K562 (cell line): ENCODE results near the gene METTL25B. TPM values are rescaled to one million over a fixed set of nuclear protein-coding genes. Genes with fewer than 3 reads are reported as not detected.

ENCODE experiments used
- ATAC-seq: fragments of 200-7000 bp; cut with Tn5 transposase; 3 replicates; pipeline ENCODE4 v1.9.1; 2020; ENCODE audit warnings: moderate library complexity
- BruUV-seq: library from RNA; stranded (reverse); fragments of 400-500 nt; replicated peaks from 2 replicates; lab custom pipeline; 2021; lab: Mats Ljungman, UMichigan
- CTCF ChIA-PET: fragments of 300-600 bp; formaldehyde crosslinking; extraction: SDS; loops from one replicate; lab custom pipeline; 2021; ENCODE audit warnings: low intra/inter-chr PET ratio; lab: Yijun Ruan, JAX
- POLR2A ChIA-PET: fragments of 300-600, 350-650 bp; sonication (Branson Sonifier 250); formaldehyde crosslinking; extraction: SDS; loops from one replicate; lab custom pipeline; 2021; ENCODE audit warnings: antibody characterized with exemption, inconsistent platforms; lab: Yijun Ruan, JAX
- DNase-seq, 4 experiments: peaks; one replicate each; pipeline versions ENCODE4 v3.0.0 to v3.0.0-alpha.2; 2011 to 2018; ENCODE audit warnings: low spot score in 3 of 4, mixed read lengths in 3 of 4; ENCODE audit errors: extremely low read depth in 1 of 4
- FAIRE-seq: peaks from 2 replicates; lab custom pipeline; 2011; peaks lifted over from hg19 to GRCh38; lab: Jason Lieb, UNC
- H2AFZ ChIP-seq: 2 replicates; pipeline ENCODE4 v1.6.0; 2011; ENCODE audit warnings: low read depth, low read length, control low read depth, inconsistent platforms
- H3K27ac ChIP-seq: fragments of 200-600 bp; 3 replicates; pipeline ENCODE4 v1.8.0; 2011; ENCODE audit warnings: low read depth, mild to moderate bottlenecking, control low read depth, inconsistent platforms, low read length, moderate library complexity, mixed read lengths; ENCODE audit errors: extremely low read depth
- H3K27me3 ChIP-seq, 2 experiments: fragments of 300-600 bp in 1 of 2; 2 replicates in 1 of 2; 3 replicates in 1 of 2; pipeline versions ENCODE4 v1.6.0 to v1.8.0; 2011; ENCODE audit warnings: inconsistent platforms in 2 of 2, low read length in 2 of 2, mild to moderate bottlenecking in 1 of 2, mixed read lengths in 1 of 2, moderate library complexity in 1 of 2; ENCODE audit not compliant: control insufficient read depth in 2 of 2, insufficient read depth in 2 of 2
- H3K36me3 ChIP-seq: fragments of 300-600 bp; 3 replicates; pipeline ENCODE4 v1.8.0; 2011; ENCODE audit warnings: mild to moderate bottlenecking, low read length, inconsistent platforms; ENCODE audit not compliant: control insufficient read depth, insufficient read depth
- H3K4me1 ChIP-seq, 2 experiments: fragments of 200-600 bp in 1 of 2; replicated peaks in 1 of 2; 2 replicates in 1 of 2; 3 replicates in 1 of 2; pipeline versions ENCODE4 v1.5.1 to v1.8.0; 2011; ENCODE audit warnings: inconsistent platforms in 2 of 2, low read length in 2 of 2, mild to moderate bottlenecking in 1 of 2, mixed read lengths in 1 of 2, moderate library complexity in 1 of 2; ENCODE audit not compliant: control insufficient read depth in 2 of 2, insufficient read depth in 2 of 2
- H3K4me2 ChIP-seq: 2 replicates; pipeline ENCODE4 v1.6.1; 2011; ENCODE audit warnings: low read length, control low read depth, inconsistent platforms, mixed read lengths; ENCODE audit not compliant: insufficient read depth
- H3K4me3 ChIP-seq: fragments of 200-600 bp; sonication (generic), shearing (Covaris generic); 2 replicates; pipeline ENCODE4 v1.5.1; 2016; ENCODE audit warnings: control low read depth, inconsistent platforms
- H3K79me2 ChIP-seq: fragments of 200-600 bp; 3 replicates; pipeline ENCODE4 v1.8.0; 2011; ENCODE audit warnings: low read length, inconsistent platforms; ENCODE audit not compliant: control insufficient read depth, insufficient read depth
- H3K9ac ChIP-seq, 2 experiments: 2 replicates each; pipeline versions ENCODE4 v1.6.0 to v1.6.1; 2011; ENCODE audit warnings: low read depth in 2 of 2, low read length in 2 of 2, control low read depth in 1 of 2, inconsistent platforms in 1 of 2, mild to moderate bottlenecking in 1 of 2, mixed read lengths in 1 of 2; ENCODE audit not compliant: insufficient read depth in 1 of 2
- H3K9me1 ChIP-seq: one replicate; pipeline ENCODE4 v1.6.0; 2011; ENCODE audit warnings: inconsistent platforms, mild to moderate bottlenecking, low read length, moderate library complexity; ENCODE audit not compliant: control insufficient read depth, insufficient read depth
- H3K9me3 ChIP-seq: replicated peaks from 2 replicates; pipeline ENCODE4 v1.5.1; 2011; ENCODE audit warnings: low read depth, low read length, inconsistent platforms; ENCODE audit not compliant: control insufficient read depth, insufficient read depth
- H4K20me1 ChIP-seq: replicated peaks from 2 replicates; pipeline ENCODE4 v1.6.1; 2011; ENCODE audit warnings: low read length, inconsistent platforms, mixed read lengths; ENCODE audit not compliant: control insufficient read depth, insufficient read depth
- DMBX1 ChIP-seq: fragments of 250-450 bp; sonication (Bioruptor Pico); IDR thresholded peaks from 2 replicates; pipeline ENCODE4 v1.8.0; 2022; ENCODE audit warnings: inconsistent platforms, mild to moderate bottlenecking, moderate library complexity, borderline replicate concordance
- E2F3 ChIP-seq: fragments of 250-450 bp; sonication (Bioruptor Pico); IDR thresholded peaks from 2 replicates; pipeline ENCODE4 v1.4.0; 2020; ENCODE audit warnings: mild to moderate bottlenecking
- HMBOX1 ChIP-seq: sonication (generic); IDR thresholded peaks from 2 replicates; pipeline ENCODE4 v1.6.1; 2016
- NFIC ChIP-seq: fragments of 450-650 bp; IDR thresholded peaks from 2 replicates; pipeline ENCODE4 v1.6.1; 2017; ENCODE audit warnings: mild to moderate bottlenecking, inconsistent platforms
- SAP30 ChIP-seq: fragments of 200-600 bp; sonication (generic); IDR thresholded peaks from 2 replicates; pipeline ENCODE4 v1.6.1; 2012; ENCODE audit warnings: borderline replicate concordance, low read depth, mild to moderate bottlenecking, moderate library complexity, low read length, control low read depth, inconsistent platforms; ENCODE audit not compliant: insufficient read depth, poor library complexity, severe bottlenecking
- SRSF9 ChIP-seq: fragments of 200-400 bp; formaldehyde crosslinking; IDR thresholded peaks from 2 replicates; pipeline ENCODE4 v1.6.1; 2017; ENCODE audit warnings: low read depth, low read length, borderline replicate concordance
- TAL1 ChIP-seq: fragments of 450-650 bp; IDR thresholded peaks from 2 replicates; pipeline ENCODE4 v1.6.1; 2016; ENCODE audit warnings: mild to moderate bottlenecking
- THAP12 ChIP-seq: fragments of 250-450 bp; sonication (Bioruptor Pico); IDR thresholded peaks from 2 replicates; pipeline ENCODE4 v1.9.0; 2021; ENCODE audit warnings: mild to moderate bottlenecking, inconsistent platforms
- ZC3H4 ChIP-seq: sonication (generic); formaldehyde crosslinking; IDR thresholded peaks from 2 replicates; pipeline ENCODE4 v1.9.0; 2021; ENCODE audit warnings: missing genetic modification reagents, borderline replicate concordance
- ZC3H8 ChIP-seq: fragments of 450-650 bp; IDR thresholded peaks from 2 replicates; pipeline ENCODE4 v1.6.1; 2017
- ZNF511 ChIP-seq: sonication (generic); formaldehyde crosslinking; IDR thresholded peaks from 2 replicates; pipeline ENCODE4 v1.8.0; 2022; ENCODE audit warnings: mild to moderate bottlenecking, missing genetic modification reagents
- WGBS: fragments of 100-300 bp; shearing (Covaris generic); methylation state at CpG from one replicate; pipeline ENCODE4 v1.1.6; 2016; ENCODE audit warnings: low coverage, mixed read lengths; ENCODE audit not compliant: insufficient coverage; ENCODE audit errors: missing lambda C conversion rate; 5-methylcytosine and 5-hydroxymethylcytosine counted together
- in situ Hi-C: fragments of 300-500 bp; cut with MboI; formaldehyde crosslinking; loops from 4 replicates; pipeline ENCODE4 v1.15.0; 2018; ENCODE audit warnings: inconsistent platforms, mixed read lengths
- intact Hi-C: fragments of 100-400 bp; cut with micrococcal nuclease; formaldehyde crosslinking; loops from 2 replicates; pipeline ENCODE4 v1.14.2; 2022
- polyA plus RNA-seq, 8 experiments: library from polyadenylated mRNA; depleted of rRNA in 4 of 8; stranded (reverse) in 5 of 8; unstranded in 3 of 8; fragments of >200 nt; fragmentation: Nextera tagmentation in 2 of 8; fragmentation: Illumina TruSeq in 1 of 8; extraction: Ambion mirVana in 2 of 8; extraction: Trizol in 1 of 8; gene quantifications; 2 replicates each; pipeline versions ENCODE4 v1.2.1 to v1.2.3, GENCODE V29; 2011 to 2014; ENCODE audit warnings: inconsistent platforms in 1 of 8, missing spikeins in 1 of 8
- total RNA-seq, 7 experiments: library from RNA; depleted of rRNA in 6 of 7; stranded (reverse); fragments of >200 nt in 6 of 7; fragmentation: Illumina TruSeq in 2 of 7; extraction: Trizol in 2 of 7; gene quantifications; 2 replicates each; pipeline versions ENCODE4 v1.2.1 to v1.2.3, GENCODE V29; 2011 to 2021; ENCODE audit warnings: low replicate concordance in 1 of 7

The METTL25B gene
- total and polyA plus RNA-seq, 9 of the 15 experiments (the other 6 are each of a cell fraction or from before 2014, with no cell fraction given) = 7.7 to 48.3 (median 33.1) TPM

- Histone ChIP-seq H3K27ac (no peak overlapping the region), H3K4me1 (peaks cover 12 to 18% of the 10 kb centered on the region in 2 experiments), H3K9me1 (no peaks in the 10 kb centered on the region), H3K4me2 (no peak overlapping the region)
- no TSS peak for BruUV-seq
- no peak for ATAC-seq
- TF ChIP-seq NFIC (peak; percentile 72), ZC3H8 (no peak)
- TF ChIP-seq, all 486 proteins: peak for 1
- in situ Hi-C loops = loop anchor here (25.0 kb wide), 1 partner anchor 1427 kb away; the partner anchor contains the start of genes FDPS, PKLR and RUSC1
- H3K4me3 ChIP-seq = no peak overlapping the region
- no peak for DNase-seq
- H3K9ac ChIP-seq = no peak overlapping the region; a peak in 1 of 4 replicates
- CTCF ChIA-PET = no interaction called here
- H4K20me1 ChIP-seq = no peaks in the 10 kb centered on the region
- peak; percentile 23 for FAIRE-seq
- no peaks in the 10 kb centered on the region for H3K27me3 ChIP-seq
- POLR2A ChIA-PET = interaction anchor here (0.6 to 1.6 kb wide), 3 partner anchors 10 to 28 kb away, joined by 4 to 8 read pairs (median 5); partner anchors contain the start of genes ISG20L2, METTL25B and PRCC
- H3K9me3 ChIP-seq = no peaks in the 10 kb centered on the region
- no peak overlapping the region for H2AFZ ChIP-seq
- peaks cover 70% of the 10 kb centered on the region; the same call in 2 of the 3 replicates for H3K36me3 ChIP-seq
- intact Hi-C loops = no loop called here
- peaks cover 26% of the 10 kb centered on the region for H3K79me2 ChIP-seq
- 97% methylated on average over 2 of the region's 2 CpGs for WGBS
These were observed 10.6 kb downstream of the METTL25B start for GRCh38 chr1:156738916-156739315.

- Histone ChIP-seq H3K27me3 (no peaks in the 10 kb centered on the region), H3K9ac (peak overlapping the region; percentile 87 to 93), H3K4me3 (peak overlapping the region; percentile 63), H3K27ac (peak overlapping the region; percentile 71), H3K9me3 (no peaks in the 10 kb centered on the region), H3K36me3 (peaks cover 78% of the 10 kb centered on the region; the same call in 2 of the 3 replicates), H3K79me2 (peaks cover 37% of the 10 kb centered on the region), H3K4me2 (peak overlapping the region; percentile 98), H3K4me1 (peaks cover 18 to 21% of the 10 kb centered on the region in 2 experiments), H3K9me1 (no peaks in the 10 kb centered on the region), H4K20me1 (peaks cover 1% of the 10 kb centered on the region), H2AFZ (peak overlapping the region; percentile 75)
- intact Hi-C loops = no loop called here
- CTCF ChIA-PET = no interaction called here
- FAIRE-seq (peak; percentile 72), ATAC-seq (peak; percentile 25), DNase-seq (peak in 1 of 4 experiments; percentile 43)
- TSS peak; percentile 26 for BruUV-seq
- 0% methylated on average over 7 of the region's 7 CpGs for WGBS
- POLR2A ChIA-PET = interaction anchor here (0.6 to 3.1 kb wide), 12 partner anchors 11 to 79 kb away, joined by 3 to 49 read pairs (median 4); partner anchors contain the start of genes HDGF, ISG20L2, METTL25B and NES
- in situ Hi-C loops = loop anchor here (25.0 kb wide), 1 partner anchor 1428 kb away; the partner anchor contains the start of genes FDPS, PKLR and RUSC1
- TF ChIP-seq DMBX1 (CRISPR knock-in tag) (no peak), ZNF511 (CRISPR knock-in tag) (no peak), ZC3H4 (CRISPR knock-in tag) (no peak), HMBOX1 (no peak), TAL1 (no peak), THAP12 (CRISPR knock-in tag) (no peak), SAP30 (no peak), E2F3 (no peak), SRSF9 (no peak)
These were observed 12.0 kb downstream of the METTL25B start for GRCh38 chr1:156740237-156740740.
